Stimulated activated CD8-positive, alpha-beta memory T cell treated with anti-CD3 and anti-CD28 coated beads, Interleukin-2, amount 100 ng/mL, for 1 hour (primary cell): Measurements from ENCODE around the gene CLN6.
"Not testable (repeated sequence)": the region's sequence is repeated elsewhere in the genome, so short reads cannot be mapped to it uniquely, and the experiment has no call there.

ENCODE experiments used
- DNase-seq, 2 donors: peaks; one replicate each; pipeline ENCODE4 v3.0.0-alpha.2; 2020; ENCODE audit warnings: low read depth in 2 of 2

CLN6 gene

DNA sequence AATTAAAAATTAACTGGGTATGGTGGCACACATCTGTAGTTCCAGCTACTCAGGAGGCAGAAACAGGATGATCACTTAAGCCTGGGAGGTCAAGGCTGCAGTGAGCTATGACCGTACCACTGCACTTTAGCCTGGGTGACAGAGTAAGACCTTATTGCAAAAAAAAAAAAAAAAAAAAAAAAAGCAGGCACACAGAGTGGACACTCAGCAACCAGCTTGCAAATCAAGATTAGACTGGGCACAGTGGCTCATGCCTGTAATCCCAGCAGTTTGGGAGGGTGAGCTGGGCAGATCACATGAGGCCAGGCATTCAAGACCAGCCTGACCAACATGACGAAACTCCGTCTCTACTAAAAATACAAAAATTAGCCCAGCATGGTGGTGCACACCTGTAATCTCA is 5.4 kb downstream of the CLN6 start:
- DNase-seq: no peak

DNA sequence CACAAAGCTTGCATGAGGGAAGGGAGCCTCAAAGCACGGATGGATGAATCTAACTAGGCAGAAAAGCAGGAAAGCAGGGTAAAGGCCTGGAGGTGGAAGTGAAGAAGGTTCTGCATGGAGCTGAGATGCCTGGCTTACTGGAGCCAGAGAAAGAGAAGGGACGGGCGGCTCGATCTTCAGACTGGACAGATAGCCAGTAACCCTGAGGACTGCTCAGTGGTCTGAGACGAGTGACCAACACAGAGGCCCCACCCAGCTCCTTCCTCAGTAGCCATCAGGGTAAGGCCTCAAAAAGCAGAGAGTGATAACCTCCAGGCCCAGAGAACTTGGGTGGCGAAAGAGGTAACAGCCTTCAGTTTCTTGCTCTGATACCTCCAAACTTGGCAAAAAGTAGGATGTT is 6.4 kb downstream of the CLN6 start:
- no peak for DNase-seq

DNA sequence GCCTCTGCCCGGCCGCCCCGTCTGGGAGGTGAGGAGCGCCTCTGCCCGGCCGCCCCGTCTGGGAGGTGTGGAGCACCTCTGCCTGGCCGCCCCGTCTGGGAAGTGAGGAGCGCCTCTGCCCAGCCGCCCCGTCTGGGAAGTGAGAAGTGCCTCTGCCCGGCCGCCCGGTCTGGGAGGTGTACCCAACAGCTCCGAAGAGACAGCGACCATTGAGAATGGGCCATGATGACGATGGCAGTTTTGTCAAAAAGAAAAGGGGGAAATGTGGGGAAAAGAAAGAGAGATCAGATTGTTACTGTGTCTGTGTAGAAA is 7.1 kb downstream of the CLN6 start:
- DNase-seq: not testable (repeated sequence)

GRCh38 chr15:68221530-68222431 is 7.7 kb downstream of the CLN6 start:
- DNase-seq: not testable (repeated sequence)

GRCh38 chr15:68220967-68221366 is 8.6 kb downstream of the CLN6 start:
- DNase-seq: no peak

DNA sequence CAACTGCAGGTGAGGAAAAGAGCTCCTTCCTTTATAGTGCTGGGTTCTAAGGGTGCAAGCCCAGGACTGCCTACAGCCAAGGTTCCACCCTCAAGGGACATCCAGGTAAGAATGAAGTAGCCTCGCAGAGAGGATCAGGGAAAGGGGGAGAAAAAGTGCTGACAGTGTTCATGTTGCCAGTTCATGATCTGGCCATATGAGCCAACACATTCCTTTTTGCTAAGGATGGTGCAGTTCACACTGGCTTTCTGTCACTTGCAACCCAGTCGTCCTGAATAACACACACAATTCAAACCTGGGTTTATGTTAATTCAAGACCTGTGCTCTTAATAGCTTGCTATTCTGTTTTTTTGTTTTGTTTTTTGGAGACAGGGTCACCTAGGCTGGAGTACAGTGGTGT is 9.0 kb downstream of the CLN6 start:
- DNase-seq: no peak

- DNase-seq: no peak
These were observed 10.4 kb downstream of the CLN6 start for GRCh38 chr15:68218847-68219798.

- DNase-seq: no peak
These were observed 11.2 kb downstream of the CLN6 start for GRCh38 chr15:68218331-68218730.

DNA sequence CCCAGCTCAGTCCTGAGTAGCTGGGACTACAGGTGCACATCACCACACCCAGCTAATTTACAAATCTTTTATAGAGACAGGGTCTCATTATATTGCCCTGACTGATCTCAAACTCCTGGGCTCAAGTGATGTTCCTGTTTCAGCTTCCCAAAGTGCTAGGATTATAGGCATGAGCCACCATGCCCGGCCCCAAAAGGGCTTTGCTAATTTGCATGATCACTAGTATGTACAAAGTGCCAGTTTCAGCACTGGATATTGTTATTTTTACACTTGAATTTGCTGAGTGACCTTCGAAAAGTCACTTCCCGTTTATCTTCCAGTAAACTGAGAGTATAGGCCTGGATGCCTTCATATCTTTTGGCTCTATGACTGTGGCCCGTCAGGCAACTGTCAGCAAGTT is 12.2 kb downstream of the CLN6 start:
- DNase-seq: no peak

DNA sequence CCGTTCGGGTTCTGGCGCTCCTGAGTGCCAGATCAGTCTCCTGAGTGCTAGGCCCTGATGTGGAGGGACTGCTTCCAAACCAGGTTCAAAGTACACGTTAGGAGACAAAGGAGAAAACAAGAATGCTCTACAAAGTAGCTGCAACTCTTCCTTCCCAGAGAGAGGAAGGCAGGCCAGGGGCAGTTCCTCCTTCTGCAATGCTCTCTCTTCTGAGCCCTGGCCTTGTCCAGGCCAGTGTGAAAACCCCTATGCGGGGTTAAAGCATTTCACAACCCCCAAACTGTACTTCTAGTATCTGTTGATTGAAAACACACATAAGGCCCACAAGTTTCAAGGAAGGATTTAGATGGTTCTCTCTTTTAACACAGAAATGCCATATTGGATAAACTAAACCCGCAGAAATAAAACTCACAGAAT is 14.7 kb downstream of the CLN6 start:
- DNase-seq: no peak

GRCh38 chr15:68213991-68214837 is 15.3 kb downstream of the CLN6 start:
- no peak for DNase-seq

DNA sequence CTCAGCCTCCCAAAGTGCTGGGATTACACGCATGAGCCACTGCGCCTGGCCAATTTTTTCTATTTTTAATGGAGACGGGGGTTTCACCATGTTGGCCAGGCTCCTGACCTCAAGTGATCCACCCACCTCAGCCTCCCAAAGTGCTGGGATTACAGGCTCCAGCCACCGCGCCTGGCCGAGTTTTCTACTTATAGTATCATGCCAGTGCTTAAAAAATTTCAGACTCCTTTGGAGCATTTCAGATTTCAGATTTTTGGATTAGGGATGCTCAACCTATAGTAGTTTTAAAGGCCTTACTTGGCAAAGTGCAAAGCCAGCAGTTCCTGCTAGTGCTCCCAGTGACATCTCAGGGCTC is 16.1 kb downstream of the CLN6 start:
- not testable (repeated sequence) for DNase-seq

DNA sequence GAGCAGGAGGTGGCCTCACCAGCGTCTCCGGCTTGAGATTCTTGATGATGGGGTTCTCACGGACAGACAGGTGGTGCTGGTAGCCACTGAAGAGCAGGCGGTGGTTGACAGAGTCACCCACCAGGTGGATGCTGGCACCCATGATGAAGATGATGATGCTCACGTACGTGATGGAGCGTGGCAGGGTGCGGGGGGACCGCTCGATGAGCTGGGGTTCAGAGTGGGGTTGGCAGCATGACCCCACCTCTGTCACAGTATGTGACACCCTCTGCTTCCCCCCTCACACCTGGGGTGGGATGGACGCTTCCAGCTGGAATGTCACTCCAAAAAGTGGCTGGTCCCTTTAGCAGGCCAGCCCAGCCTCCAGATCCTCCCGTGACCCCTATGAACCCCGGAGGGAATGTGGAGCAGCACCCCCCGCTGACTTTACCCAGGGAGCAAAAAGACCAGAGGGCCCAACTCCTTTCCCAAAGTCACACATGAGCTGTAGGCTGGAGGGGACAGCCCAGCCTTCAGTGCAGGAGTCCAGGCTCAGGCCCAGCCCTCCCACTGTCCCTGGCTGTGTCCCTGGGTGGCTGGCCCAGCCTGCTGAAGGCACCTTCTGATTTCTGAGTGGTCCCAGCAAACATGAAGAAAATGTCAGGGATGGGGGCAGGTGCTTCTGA is 17.7 kb downstream of the CLN6 start:
- no peak for DNase-seq

GRCh38 chr15:68210821-68211655 is 18.5 kb downstream of the CLN6 start:
- peak in 1 of 2 donors; percentile 20 for DNase-seq

DNA sequence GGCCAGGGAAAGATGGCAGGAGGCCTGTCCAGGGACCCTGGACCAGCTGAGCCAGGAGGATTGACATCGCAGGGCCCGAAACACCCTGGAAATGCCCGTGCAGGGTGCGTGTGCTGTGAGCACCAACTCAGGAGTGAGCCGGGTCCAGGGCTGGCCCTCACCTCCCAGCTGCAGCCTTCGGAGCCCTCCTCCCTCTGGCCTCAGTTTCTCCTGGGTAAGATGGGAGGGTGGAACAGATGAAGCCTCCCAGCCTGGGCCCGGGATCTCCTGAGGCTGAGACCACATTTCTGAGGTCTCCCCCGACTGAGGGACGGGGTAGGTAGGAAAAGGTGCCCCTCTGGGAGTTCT is 19.1 kb downstream of the CLN6 start:
- DNase-seq: no peak

DNA sequence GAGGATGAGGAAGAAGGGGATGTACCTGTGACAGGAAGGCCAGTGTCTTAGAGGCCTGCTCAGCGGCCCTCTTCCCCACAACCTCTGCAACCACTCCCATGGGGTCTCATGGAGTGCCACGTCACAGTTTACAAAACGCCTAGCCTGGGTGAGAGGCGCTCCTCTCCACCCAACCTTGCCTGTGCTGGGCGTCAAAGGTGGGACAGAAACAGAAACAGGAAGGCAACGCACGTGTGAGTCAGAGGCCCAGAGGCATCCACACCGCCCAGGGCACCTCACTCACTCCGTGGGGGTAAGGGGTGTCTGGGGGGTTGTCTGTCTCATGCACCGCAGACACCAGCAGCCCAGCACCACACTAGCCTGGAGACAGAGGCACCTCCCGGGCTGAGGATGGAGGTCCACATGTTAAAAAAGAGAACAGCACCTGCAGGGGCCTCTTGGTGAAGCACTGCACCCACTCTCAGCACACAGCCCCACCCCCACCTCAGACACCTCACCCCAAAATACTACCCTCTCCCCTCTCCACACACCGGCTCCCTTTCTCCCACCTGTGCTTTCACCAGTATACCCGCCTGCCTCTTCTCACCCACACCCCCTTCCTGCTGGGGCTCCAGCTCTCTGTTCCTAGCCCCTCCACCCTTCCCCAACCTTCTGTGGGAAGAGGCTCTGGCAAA is 19.7 kb downstream of the CLN6 start:
- DNase-seq: no peak

GRCh38 chr15:68209272-68209671 is 20.3 kb downstream of the CLN6 start:
- no peak for DNase-seq

DNA sequence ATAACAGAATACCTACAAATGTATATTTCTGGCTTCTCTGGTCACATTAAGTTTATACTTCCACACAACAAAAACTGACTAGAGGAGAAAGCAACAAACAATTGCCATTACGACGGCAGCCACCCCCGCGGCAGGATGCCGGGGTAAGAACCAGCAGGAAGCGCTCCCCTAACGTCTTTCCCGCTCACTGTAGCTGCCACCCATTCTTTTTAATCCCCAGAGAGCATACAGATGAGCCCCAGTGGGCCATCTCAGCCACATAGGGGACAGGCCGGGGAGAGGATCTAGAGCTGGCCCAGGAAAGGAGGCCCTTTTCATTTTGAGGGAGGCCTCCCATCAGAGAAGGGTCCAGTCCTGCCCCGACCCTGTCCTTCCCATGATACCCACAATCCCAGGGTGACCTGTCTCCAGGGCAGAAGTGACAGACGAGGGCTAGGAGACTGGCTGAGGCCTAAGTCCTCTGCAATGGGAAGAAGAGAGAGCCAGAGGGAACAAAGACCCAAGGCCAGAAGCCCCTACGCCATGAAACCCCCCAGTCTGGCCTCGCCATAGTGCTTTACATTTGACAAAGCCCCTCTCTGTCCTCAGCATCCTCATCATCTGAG is 20.8 kb downstream of the CLN6 start:
- DNase-seq: no peak

DNA sequence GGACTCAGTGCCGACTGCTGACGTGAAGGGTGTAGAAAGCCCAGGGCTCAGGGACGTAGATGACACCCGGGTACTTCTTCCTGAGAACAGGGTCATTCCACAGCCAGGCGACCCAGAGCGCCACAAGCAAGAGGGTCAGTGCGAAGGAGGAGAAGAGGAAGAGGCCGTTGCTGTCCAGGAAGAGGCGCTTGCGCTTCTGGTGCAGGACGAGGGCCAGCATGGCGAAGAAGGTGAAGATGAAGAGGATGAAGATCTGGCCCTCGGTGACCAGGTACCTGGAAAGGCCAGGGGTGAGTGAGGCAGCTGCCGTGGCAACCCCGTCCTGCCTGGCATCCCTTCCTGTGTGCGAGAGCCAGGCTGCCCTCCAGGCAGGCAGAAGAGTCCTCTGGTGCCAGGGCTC is 21.4 kb downstream of the CLN6 start:
- no peak for DNase-seq
